Mammary epithelial cell (primary cell): ENCODE results near the gene MAPK14.

Source experiments
- EZH2 ChIP-seq: IDR thresholded peaks from 2 replicates; pipeline ENCODE4 v1.6.1; 2012; ENCODE audit warnings: low read length, inconsistent platforms, borderline replicate concordance
- TF ChIP-seq, protein P1 (sequence below), 2 donors: IDR thresholded peaks in 1 of 2; conservative IDR thresholded peaks in 1 of 2; 2 replicates each; pipeline ENCODE4 v1.5.1; 2011 to 2012; ENCODE audit warnings: inconsistent platforms in 2 of 2, low read length in 2 of 2, mild to moderate bottlenecking in 2 of 2, control low read depth in 1 of 2, low read depth in 1 of 2; ENCODE audit not compliant: insufficient read depth in 1 of 2; ENCODE audit errors: extremely low read depth in 1 of 2

DNA sequence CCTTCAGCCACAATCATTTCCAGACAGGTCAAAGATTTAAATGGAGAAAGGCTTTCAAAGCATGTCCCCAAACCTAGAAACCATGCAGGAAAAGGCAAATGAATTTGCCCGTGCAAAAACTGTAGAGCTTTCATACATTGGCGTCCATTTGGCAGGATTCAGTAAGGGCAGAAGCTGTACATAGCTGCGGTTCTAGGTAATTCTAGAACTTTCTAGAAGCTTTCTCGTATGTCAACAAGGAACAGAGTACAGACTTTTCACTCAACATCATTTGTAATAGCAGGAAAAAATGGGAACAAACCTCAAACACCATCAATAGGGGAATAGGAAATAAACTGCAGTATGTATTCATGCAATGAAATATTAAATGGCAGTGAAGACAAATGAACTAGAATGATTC is 91.6 kb downstream of the MAPK14 start:
- TF ChIP-seq, protein P1, sequence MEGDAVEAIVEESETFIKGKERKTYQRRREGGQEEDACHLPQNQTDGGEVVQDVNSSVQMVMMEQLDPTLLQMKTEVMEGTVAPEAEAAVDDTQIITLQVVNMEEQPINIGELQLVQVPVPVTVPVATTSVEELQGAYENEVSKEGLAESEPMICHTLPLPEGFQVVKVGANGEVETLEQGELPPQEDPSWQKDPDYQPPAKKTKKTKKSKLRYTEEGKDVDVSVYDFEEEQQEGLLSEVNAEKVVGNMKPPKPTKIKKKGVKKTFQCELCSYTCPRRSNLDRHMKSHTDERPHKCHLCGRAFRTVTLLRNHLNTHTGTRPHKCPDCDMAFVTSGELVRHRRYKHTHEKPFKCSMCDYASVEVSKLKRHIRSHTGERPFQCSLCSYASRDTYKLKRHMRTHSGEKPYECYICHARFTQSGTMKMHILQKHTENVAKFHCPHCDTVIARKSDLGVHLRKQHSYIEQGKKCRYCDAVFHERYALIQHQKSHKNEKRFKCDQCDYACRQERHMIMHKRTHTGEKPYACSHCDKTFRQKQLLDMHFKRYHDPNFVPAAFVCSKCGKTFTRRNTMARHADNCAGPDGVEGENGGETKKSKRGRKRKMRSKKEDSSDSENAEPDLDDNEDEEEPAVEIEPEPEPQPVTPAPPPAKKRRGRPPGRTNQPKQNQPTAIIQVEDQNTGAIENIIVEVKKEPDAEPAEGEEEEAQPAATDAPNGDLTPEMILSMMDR (conservative IDR thresholded peaks at IDR 0.05 in 1 of 2, IDR thresholded peaks at IDR 0.05 in 1 of 2; ENCODE audit: extremely low read depth in 1 of 2, insufficient read depth in 1 of 2, low read depth in 1 of 2, low read length in 2 of 2) = no peak
- no peak for TF ChIP-seq EZH2
